Fibroblast of lung (primary cell): ENCODE results near the gene CNTN4.

ENCODE experiments used
- EZH2 ChIP-seq: IDR thresholded peaks from 2 replicates; pipeline ENCODE4 v1.5.1; 2012; ENCODE audit warnings: low read length, control low read depth, mild to moderate bottlenecking; ENCODE audit errors: missing control alignments
- TF ChIP-seq, protein P1 (sequence below), 2 donors: IDR thresholded peaks in 1 of 2; conservative IDR thresholded peaks in 1 of 2; 1 replicate in 1 of 2; 2 replicates in 1 of 2; pipeline ENCODE4 v1.5.1; 2011 to 2012; ENCODE audit warnings: low read length in 2 of 2, control low read depth in 1 of 2, inconsistent platforms in 1 of 2, low read depth in 1 of 2, mild to moderate bottlenecking in 1 of 2

GRCh38 chr3:2423143-2423542, 324.5 kb downstream of the CNTN4 start:
- TF ChIP-seq, protein P1, sequence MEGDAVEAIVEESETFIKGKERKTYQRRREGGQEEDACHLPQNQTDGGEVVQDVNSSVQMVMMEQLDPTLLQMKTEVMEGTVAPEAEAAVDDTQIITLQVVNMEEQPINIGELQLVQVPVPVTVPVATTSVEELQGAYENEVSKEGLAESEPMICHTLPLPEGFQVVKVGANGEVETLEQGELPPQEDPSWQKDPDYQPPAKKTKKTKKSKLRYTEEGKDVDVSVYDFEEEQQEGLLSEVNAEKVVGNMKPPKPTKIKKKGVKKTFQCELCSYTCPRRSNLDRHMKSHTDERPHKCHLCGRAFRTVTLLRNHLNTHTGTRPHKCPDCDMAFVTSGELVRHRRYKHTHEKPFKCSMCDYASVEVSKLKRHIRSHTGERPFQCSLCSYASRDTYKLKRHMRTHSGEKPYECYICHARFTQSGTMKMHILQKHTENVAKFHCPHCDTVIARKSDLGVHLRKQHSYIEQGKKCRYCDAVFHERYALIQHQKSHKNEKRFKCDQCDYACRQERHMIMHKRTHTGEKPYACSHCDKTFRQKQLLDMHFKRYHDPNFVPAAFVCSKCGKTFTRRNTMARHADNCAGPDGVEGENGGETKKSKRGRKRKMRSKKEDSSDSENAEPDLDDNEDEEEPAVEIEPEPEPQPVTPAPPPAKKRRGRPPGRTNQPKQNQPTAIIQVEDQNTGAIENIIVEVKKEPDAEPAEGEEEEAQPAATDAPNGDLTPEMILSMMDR (conservative IDR thresholded peaks at IDR 0.05 in 1 of 2, IDR thresholded peaks at IDR 0.05 in 1 of 2; ENCODE audit: low read depth in 1 of 2, low read length in 2 of 2), result no peak
- no peak for TF ChIP-seq EZH2
